ENCODE results near the gene RRP1. TPM values are rescaled to one million over a fixed set of nuclear protein-coding genes. Genes with fewer than 3 reads are reported as not detected.

Gene RRP1
- polyA plus RNA-seq, 1 experiment: 8.2 TPM

GRCh38 chr21:43847301-43847700, 57.9 kb downstream of the RRP1 start:
- ChIA-PET CTCF (no interaction called here), POLR2A (no interaction called here)
- Histone ChIP-seq H3K27me3 (ENCODE audit: control insufficient read depth, insufficient read depth, low read length) (peaks cover 2% of the 10 kb centered on the region), H3K9me3 (ENCODE audit: control insufficient read depth, insufficient read depth, low read length) (peaks cover 2% of the 10 kb centered on the region; the same call in 1 of the 2 replicates), H3K4me3 (ENCODE audit: low read depth, low read length) (no peak overlapping the region), H3K27ac (ENCODE audit: low read depth, low read length) (no peak overlapping the region)
- DNase-seq (ENCODE audit: low read depth, low spot score): no peak
- TF ChIP-seq CTCF (IDR thresholded peaks at IDR 0.05; ENCODE audit: low read depth, low read length): no peak

GRCh38 chr21:43848771-43849170, 59.4 kb downstream of the RRP1 start:
- CTCF ChIA-PET: interaction anchor here (0.5 to 0.6 kb wide), 3 partner anchors 9 to 66 kb away, joined by 3 to 9 read pairs (median 4); no protein-coding TSS in a partner anchor

GRCh38 chr21:43849532-43850299, 60.3 kb downstream of the RRP1 start:
- DNase-seq (ENCODE audit: low read depth, low spot score): no peak
- CTCF ChIA-PET: interaction anchor here (0.6 kb wide), 1 partner anchor 8 kb away, joined by 4 read pairs; no protein-coding TSS in a partner anchor
- no peak for TF ChIP-seq CTCF (IDR thresholded peaks at IDR 0.05; ENCODE audit: low read depth, low read length)
- Histone ChIP-seq H3K4me3 (ENCODE audit: low read depth, low read length) (no peak overlapping the region), H3K27ac (ENCODE audit: low read depth, low read length) (no peak overlapping the region), H3K9me3 (ENCODE audit: control insufficient read depth, insufficient read depth, low read length) (peaks cover 6% of the 10 kb centered on the region; the same call in 1 of the 2 replicates), H3K27me3 (ENCODE audit: control insufficient read depth, insufficient read depth, low read length) (peaks cover 7% of the 10 kb centered on the region)
- POLR2A ChIA-PET: no interaction called here

More at GRCh38 chr21:43848771-43849170, 59.4 kb downstream of the RRP1 start:
- POLR2A ChIA-PET: no interaction called here
- peaks cover 2% of the 10 kb centered on the region; the same call in 1 of the 2 replicates for H3K9me3 ChIP-seq (ENCODE audit: control insufficient read depth, insufficient read depth, low read length)
- no peak overlapping the region for H3K27ac ChIP-seq (ENCODE audit: low read depth, low read length)
- H3K27me3 ChIP-seq (ENCODE audit: control insufficient read depth, insufficient read depth, low read length): peaks cover 7% of the 10 kb centered on the region
- no peak for TF ChIP-seq CTCF (IDR thresholded peaks at IDR 0.05; ENCODE audit: low read depth, low read length)
- DNase-seq (ENCODE audit: low read depth, low spot score): no peak
- no peak overlapping the region for H3K4me3 ChIP-seq (ENCODE audit: low read depth, low read length)

- no peak for DNase-seq (ENCODE audit: low read depth, low spot score)
- ChIA-PET POLR2A (no interaction called here), CTCF (no interaction called here)
- Histone ChIP-seq H3K27ac (ENCODE audit: low read depth, low read length) (no peak overlapping the region), H3K4me3 (ENCODE audit: low read depth, low read length) (no peak overlapping the region), H3K27me3 (ENCODE audit: control insufficient read depth, insufficient read depth, low read length) (peaks cover 13% of the 10 kb centered on the region), H3K9me3 (ENCODE audit: control insufficient read depth, insufficient read depth, low read length) (peaks cover 6% of the 10 kb centered on the region; the same call in 1 of the 2 replicates)
- TF ChIP-seq CTCF (IDR thresholded peaks at IDR 0.05; ENCODE audit: low read depth, low read length): no peak
Measured at GRCh38 chr21:43850728-43851295, 61.4 kb downstream of the RRP1 start.

GRCh38 chr21:43851593-43851992, 62.2 kb downstream of the RRP1 start:
- no peak for DNase-seq (ENCODE audit: low read depth, low spot score)
- POLR2A ChIA-PET: no interaction called here
- TF ChIP-seq CTCF (IDR thresholded peaks at IDR 0.05; ENCODE audit: low read depth, low read length): no peak
- H3K4me3 ChIP-seq (ENCODE audit: low read depth, low read length): no peak overlapping the region
- no peak overlapping the region for H3K27ac ChIP-seq (ENCODE audit: low read depth, low read length)
- H3K27me3 ChIP-seq (ENCODE audit: control insufficient read depth, insufficient read depth, low read length): peaks cover 15% of the 10 kb centered on the region
- CTCF ChIA-PET: no interaction called here
- H3K9me3 ChIP-seq (ENCODE audit: control insufficient read depth, insufficient read depth, low read length): peaks cover 6% of the 10 kb centered on the region; the same call in 1 of the 2 replicates
